ENCODE results near the gene MARK3. TPM values are rescaled to one million over a fixed set of nuclear protein-coding genes. Genes with fewer than 3 reads are reported as not detected.
A peak's percentile ranks its signal among the peaks of the same experiment; 100 is the strongest.

MARK3 gene
- total and polyA plus RNA-seq, 2 of the 13 experiments (the other 11 are each of a cell fraction or from before 2014, with no cell fraction given), result 47.7 to 56.6 TPM

DNA sequence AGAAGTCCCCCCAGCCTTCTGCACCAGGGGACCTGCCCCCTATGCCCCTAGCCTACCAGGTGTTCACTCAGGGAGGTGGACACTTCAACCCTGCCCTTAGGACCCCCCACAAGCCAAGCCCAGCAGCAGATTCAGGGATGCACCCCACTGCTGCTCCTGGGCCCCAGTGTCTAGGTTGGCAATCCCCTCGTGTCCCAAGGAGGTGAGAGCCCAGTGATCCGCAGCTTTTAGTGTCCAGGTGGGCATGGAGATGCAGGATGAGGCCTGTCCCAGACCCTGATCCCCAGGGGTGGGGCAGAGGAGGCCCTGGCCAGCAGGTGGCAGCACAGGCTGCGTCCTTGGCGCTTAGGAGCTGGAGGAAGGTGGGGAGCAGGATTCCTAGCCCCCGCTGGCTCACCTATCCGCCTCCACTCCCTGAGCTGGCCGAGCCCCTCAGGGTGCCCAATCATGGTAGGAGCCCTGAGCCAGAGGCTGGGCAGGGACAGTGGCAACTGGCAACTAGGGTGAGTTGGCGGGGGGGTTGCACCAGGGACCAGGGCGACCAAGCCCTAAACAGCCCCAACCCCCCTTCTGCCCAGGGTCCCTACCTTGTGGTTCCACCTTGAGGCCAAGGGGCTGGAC, 133.3 kb downstream of the MARK3 start (continued):
- TF ChIP-seq, protein P1, sequence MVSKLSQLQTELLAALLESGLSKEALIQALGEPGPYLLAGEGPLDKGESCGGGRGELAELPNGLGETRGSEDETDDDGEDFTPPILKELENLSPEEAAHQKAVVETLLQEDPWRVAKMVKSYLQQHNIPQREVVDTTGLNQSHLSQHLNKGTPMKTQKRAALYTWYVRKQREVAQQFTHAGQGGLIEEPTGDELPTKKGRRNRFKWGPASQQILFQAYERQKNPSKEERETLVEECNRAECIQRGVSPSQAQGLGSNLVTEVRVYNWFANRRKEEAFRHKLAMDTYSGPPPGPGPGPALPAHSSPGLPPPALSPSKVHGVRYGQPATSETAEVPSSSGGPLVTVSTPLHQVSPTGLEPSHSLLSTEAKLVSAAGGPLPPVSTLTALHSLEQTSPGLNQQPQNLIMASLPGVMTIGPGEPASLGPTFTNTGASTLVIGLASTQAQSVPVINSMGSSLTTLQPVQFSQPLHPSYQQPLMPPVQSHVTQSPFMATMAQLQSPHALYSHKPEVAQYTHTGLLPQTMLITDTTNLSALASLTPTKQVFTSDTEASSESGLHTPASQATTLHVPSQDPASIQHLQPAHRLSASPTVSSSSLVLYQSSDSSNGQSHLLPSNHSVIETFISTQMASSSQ (IDR thresholded peaks at IDR 0.05; ENCODE audit: low read depth), result no peak
- TF ChIP-seq, protein P1 (CRISPR knock-in tag; IDR thresholded peaks at IDR 0.05; ENCODE audit: borderline replicate concordance), result no peak
- TF ChIP-seq ZNF790 (CRISPR knock-in tag; IDR thresholded peaks at IDR 0.05; ENCODE audit: borderline replicate concordance) (0 out of 2 replicates have a peak, but pooled peaks have one; percentile 45), ZFP82 (CRISPR knock-in tag; IDR thresholded peaks at IDR 0.05; ENCODE audit: borderline replicate concordance) (no peak), HNF4G (IDR thresholded peaks at IDR 0.05; ENCODE audit: borderline replicate concordance, low read depth, low read length) (no peak), HNF4G (CRISPR knock-in tag; IDR thresholded peaks at IDR 0.05; ENCODE audit: borderline replicate concordance, low read depth) (no peak), NR0B2 (CRISPR knock-in tag; IDR thresholded peaks at IDR 0.05) (no peak), SNAPC2 (CRISPR knock-in tag; IDR thresholded peaks at IDR 0.05) (0 out of 2 replicates have a peak, but pooled peaks have one; percentile 61), KAT8 (CRISPR knock-in tag; IDR thresholded peaks at IDR 0.05) (no peak), ZNF574 (CRISPR knock-in tag; IDR thresholded peaks at IDR 0.05) (no peak), NFKBIZ (CRISPR knock-in tag; IDR thresholded peaks at IDR 0.05) (no peak), XBP1 (CRISPR knock-in tag; IDR thresholded peaks at IDR 0.05) (no peak), ZSCAN20 (CRISPR knock-in tag; IDR thresholded peaks at IDR 0.05; ENCODE audit: borderline replicate concordance) (no peak), ZFP62 (CRISPR knock-in tag; IDR thresholded peaks at IDR 0.05) (no peak), ZNF780A (CRISPR knock-in tag; IDR thresholded peaks at IDR 0.05) (no peak), ZNF296 (CRISPR knock-in tag; conservative IDR thresholded peaks at IDR 0.05) (no peak), TFE3 (CRISPR knock-in tag; IDR thresholded peaks at IDR 0.05) (no peak), SMC3 (IDR thresholded peaks at IDR 0.05; ENCODE audit: low read length) (peak; percentile 48; the same call in 1 of the 2 replicates)
- TF ChIP-seq, protein P2, sequence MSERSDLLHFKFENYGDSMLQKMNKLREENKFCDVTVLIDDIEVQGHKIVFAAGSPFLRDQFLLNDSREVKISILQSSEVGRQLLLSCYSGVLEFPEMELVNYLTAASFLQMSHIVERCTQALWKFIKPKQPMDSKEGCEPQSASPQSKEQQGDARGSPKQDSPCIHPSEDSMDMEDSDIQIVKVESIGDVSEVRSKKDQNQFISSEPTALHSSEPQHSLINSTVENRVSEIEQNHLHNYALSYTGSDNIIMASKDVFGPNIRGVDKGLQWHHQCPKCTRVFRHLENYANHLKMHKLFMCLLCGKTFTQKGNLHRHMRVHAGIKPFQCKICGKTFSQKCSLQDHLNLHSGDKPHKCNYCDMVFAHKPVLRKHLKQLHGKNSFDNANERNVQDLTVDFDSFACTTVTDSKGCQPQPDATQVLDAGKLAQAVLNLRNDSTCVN (CRISPR knock-in tag; IDR thresholded peaks at IDR 0.05; ENCODE audit: borderline replicate concordance), result no peak
